Left hindlimb (tissue), 1 donor: ENCODE results near the gene DUSP12.
A peak's percentile ranks its signal among the peaks of the same experiment; 100 is the strongest.

Experiments used
- DNase-seq: peaks from one replicate; pipeline ENCODE4 v3.0.0-alpha.2; 2018

The DUSP12 gene

DNA sequence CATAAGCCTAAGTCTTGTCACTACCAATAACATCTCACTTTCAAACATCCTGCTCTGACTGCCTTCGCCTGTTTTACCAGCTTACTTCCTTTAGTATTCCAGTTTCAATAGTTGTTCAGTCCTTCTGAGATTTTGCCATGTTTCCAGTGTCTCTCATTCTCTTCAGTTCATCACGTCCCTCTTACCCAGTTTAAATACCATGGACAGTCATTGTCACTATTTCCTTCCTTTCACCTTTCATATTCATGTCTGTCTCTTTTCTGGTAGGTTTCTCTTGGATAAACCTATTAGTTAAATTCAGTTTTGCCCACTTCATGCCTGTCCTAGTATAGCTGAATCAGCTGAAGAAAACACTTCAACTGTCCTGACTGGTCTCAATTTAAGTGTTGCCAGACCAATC is 22.4 kb downstream of the DUSP12 start:
- DNase-seq = no peak

DNA sequence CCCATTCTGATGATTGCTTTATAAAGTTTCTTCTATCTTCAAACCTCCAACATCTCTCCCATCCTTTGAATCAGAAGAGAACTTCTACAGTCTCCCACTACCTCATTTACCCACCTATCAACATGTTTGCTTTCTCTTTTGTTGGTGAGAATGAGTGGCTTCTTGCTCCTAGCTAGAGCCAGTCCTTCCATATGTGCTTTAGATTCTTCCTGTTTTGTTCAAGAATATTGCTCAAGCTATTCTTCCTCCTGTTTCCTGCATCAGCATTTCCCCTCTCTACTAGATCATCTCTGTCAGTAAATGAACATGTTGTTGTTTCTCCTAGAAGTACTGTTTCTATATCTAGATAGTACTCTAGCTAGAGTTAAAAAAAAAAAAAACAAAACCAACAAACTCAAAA is 22.8 kb downstream of the DUSP12 start:
- no peak for DNase-seq

- no peak for DNase-seq
These were observed 24.2 kb downstream of the DUSP12 start for GRCh38 chr1:161773791-161774190.

GRCh38 chr1:161777261-161777660 is 27.7 kb downstream of the DUSP12 start:
- no peak for DNase-seq

DNA sequence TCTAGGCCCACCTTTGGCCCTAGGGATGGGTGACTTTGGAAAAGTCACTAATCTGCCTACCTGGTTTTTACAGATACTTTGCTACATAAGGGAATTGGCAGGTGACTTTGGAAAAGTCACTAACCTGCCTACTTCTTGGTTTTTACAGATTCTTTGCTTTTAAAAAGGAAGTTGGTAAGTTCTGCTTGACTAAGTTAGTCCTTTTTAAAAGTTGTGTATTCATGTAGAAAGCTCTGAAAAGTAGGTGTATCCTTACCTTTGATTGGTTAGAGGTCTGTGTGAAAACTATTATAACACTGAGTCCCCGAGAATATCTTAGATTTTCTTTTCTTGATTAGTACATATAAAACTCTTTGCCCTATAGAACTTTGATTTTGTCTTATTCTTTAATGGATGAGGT is 28.9 kb downstream of the DUSP12 start:
- no peak for DNase-seq

- DNase-seq = no peak
These were observed 29.8 kb downstream of the DUSP12 start for GRCh38 chr1:161779393-161779792.

- DNase-seq = no peak
These were observed 32.4 kb downstream of the DUSP12 start for GRCh38 chr1:161781995-161782394.

- no peak for DNase-seq
These were observed 33.3 kb downstream of the DUSP12 start for GRCh38 chr1:161782886-161783285.

- no peak for DNase-seq
These were observed 35.4 kb downstream of the DUSP12 start for GRCh38 chr1:161784968-161785367.

DNA sequence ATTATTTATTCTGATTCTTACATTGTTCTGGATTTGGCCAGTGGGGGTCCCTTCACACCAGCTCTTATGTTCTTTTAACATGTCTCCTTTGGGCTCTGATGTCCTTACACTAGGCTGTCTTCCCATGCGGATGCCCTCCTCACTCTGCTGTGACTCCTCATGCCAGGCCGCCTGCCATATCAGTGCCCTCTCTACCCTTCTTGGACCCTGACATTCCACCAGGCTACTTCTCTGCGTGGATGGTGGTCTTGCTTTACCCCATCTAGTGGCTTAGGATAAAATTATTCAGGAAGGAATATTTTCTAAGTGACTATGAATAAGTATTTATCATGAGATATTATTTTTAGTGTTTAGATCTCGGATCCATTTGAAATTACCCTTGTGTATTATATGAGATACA is 37.8 kb downstream of the DUSP12 start:
- DNase-seq = no peak

DNA sequence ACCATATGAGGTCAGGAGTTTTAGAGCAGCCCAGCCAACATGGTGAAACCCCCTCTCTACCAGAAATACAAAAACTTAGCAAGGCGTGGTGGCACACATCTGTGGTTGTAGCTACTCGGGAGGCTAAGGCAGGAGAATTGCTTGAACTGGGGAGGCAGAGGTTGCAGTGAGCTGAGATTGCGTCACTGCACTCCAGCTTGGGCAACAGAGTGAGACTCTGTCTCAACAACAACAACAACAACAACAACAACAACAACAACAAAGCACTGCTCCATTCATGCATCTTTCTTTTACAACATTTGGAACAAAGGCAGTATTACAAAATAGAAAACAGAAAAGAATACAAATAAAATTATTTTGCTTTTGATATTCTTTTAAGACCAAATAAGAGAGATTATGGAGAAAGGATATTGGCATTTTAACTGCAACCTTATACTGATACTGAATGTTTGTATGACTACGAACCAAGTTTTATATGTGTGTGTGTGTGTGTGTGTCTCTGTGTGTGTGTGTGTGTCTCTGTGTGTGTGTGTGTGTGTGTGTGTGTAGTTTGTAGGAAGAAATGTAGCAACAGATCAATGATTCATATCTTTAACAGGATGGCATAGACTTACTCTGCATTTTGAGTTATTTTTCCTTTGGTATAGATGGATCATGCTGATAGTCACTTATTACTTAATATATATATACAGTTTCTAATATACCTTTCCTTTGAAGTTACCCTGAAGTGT is 41.2 kb downstream of the DUSP12 start:
- DNase-seq = no peak

DNA sequence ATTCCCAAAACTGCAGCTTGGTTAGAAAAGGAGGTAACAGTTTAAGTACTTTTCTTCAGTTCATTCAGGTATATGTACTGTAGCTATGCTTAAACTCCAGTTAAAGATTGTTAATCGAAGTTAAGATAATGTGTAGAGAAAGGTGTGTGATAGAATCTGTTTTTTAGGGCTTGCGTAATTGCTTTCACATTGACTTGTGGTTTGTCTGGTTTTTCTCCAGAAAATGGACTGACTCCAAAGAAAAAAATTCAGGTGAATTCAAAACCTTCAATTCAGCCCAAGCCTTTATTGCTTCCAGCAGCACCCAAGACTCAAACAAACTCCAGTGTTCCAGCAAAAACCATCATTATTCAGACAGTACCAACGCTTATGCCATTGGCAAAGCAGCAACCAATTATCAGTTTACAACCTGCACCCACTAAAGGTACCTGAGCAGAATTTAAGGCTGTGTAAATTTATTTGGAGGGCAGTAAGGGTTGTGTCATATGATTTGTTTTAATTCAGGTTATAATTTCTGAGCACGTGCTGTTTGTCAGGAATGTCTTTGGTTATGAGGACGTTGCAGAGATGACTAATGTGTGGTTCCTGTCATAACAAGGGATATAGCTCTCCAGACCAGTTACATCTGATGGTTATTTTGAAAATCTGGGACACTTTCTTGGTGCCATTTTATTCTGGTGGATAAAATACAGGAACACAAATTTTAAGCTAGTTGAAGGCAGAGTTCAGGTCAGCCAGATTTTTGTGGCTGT is 42.5 kb downstream of the DUSP12 start:
- DNase-seq = no peak

GRCh38 chr1:161792740-161793139 is 43.2 kb downstream of the DUSP12 start:
- no peak for DNase-seq

GRCh38 chr1:161799792-161800191 is 50.2 kb downstream of the DUSP12 start:
- no peak for DNase-seq

- DNase-seq = peak; percentile 39
These were observed 52.4 kb downstream of the DUSP12 start for GRCh38 chr1:161801955-161802354.

DNA sequence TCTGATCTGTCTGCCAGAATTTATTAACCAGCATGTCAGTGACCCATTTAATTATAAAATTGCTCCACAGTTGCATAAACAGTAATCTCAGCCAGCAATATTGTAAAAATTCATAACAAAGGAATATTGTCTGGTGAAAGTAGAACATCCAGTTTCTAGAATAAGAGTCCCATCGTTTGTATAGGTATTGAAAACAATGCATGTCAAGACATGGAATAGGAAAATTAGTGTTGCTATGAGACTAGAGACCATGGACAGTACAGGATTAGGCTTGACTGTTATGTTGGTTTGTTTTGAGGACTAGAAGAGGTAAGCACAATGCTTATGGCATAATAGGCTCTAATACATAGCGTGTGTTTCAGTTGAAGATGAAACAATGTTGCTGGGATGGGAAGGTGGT is 53.6 kb downstream of the DUSP12 start:
- no peak for DNase-seq

GRCh38 chr1:161805399-161806197 is 56.0 kb downstream of the DUSP12 start:
- no peak for DNase-seq
